ENCODE results near the gene PNMT.

GRCh38 chr17:39667945-39668924 is at the start of gene PNMT:
- TF ChIP-seq CTCF (IDR thresholded peaks at IDR 0.05) (peak; percentile 60 to 83 (median 69)), EP300 (IDR thresholded peaks at IDR 0.05; ENCODE audit: low read depth) (no peak), POLR2AphosphoS5 (IDR thresholded peaks at IDR 0.05) (no peak), POLR2A (IDR thresholded peaks at IDR 0.05) (no peak)

Data from transverse colon (tissue), 4 donors.